Measurements from ENCODE around the gene RAB40B.
"Not testable (repeated sequence)": the region's sequence is repeated elsewhere in the genome, so short reads cannot be mapped to it uniquely, and the experiment has no call there.

The RAB40B gene

DNA sequence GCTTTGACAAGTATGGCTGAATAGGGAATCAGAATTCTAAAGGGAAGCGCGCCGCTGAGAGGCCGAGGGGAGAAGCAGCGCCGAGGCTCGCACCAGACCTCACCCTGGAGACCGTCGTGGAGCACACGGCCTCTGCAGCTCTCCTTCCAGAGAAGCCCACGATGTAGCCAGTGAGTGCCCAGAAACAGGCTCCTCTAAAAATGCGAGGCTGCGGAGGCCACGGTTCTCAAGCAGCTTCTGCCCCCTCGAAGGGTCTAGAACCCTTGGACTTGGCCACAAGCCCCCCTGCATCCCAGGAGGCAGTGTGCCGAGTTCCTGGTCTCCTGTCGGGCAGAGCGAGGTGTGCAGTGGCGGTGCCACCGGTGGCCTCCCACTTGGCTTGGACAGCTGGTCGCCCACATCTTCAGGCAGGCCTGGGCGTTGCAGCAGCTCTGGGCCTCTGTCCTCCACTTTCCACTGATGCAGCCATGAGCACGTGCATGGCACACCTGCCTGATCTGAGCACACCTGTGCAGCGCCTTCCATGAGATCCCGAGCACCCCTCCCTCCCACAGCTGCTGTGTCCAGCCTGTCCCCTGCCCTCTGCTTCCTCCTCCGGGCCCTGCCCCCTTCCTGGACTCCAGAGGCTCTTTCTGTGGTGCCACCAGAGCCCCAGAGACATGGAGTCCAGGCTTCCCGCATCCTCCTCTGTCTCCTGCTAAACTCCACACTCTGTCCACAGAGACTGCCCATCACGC lies 31.4 kb downstream of the RAB40B start:
- DNase-seq: no peak

- DNase-seq: no peak
Measured at GRCh38 chr17:82665891-82666290, 32.6 kb downstream of the RAB40B start.

DNA sequence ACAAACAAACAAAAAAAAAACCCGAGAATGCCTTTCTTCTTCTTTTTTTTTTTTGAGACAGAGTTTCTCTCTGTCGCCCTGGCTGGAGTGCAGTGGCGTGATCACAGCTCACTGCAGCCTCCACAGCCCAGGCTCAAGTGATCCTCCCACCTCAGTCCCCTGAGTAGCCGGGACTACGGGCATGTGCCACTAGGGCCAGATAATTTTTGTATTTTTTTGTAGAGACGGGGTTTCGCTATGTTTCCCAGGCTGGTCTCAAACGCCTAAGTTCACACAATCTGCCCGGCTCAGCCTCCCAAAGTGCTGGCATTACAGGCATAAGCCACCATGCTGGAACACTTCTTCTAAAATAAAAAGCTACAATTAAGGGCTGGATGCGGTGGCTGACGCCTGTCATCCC lies 33.3 kb downstream of the RAB40B start:
- no peak for DNase-seq

DNA sequence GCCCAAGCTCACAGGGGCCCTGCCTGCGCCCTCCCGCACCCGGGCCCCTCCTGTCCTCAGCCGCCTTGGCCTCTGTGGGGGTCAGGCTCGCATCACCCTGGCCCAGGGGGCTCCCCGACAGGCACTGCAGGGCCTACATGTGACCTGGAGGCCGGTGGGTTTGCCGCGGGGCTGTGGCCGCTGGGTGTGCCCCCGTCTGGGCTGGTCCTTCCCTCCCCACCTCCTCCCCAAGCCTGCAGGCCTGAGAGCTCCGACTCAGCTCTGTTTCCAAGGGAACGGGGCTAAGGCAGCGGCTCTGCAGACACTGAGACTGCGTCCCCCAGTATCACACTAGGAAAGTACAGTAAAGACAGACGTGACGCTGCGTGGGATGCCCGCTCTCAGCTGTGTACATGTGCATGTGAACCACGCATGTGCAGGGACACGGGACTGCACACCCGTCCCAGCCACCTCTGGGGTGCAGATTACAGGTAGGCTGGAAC lies 33.8 kb downstream of the RAB40B start:
- DNase-seq: no peak

DNA sequence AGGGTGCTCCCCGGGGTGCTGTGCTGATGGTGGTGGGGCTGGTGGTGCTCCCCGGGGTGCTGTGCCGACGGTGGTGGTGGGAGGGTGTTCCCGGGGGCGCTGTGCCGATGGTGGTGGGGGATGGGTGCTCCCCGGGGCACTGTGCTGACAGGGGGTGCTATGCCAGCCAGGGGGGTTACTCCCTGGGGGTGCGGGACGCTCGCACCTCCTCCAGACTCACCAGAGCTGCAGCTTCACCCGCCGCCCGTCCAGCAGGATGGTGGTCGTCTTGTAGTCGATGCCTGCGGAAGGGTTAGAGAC lies 34.3 kb downstream of the RAB40B start:
- DNase-seq: no peak

DNA sequence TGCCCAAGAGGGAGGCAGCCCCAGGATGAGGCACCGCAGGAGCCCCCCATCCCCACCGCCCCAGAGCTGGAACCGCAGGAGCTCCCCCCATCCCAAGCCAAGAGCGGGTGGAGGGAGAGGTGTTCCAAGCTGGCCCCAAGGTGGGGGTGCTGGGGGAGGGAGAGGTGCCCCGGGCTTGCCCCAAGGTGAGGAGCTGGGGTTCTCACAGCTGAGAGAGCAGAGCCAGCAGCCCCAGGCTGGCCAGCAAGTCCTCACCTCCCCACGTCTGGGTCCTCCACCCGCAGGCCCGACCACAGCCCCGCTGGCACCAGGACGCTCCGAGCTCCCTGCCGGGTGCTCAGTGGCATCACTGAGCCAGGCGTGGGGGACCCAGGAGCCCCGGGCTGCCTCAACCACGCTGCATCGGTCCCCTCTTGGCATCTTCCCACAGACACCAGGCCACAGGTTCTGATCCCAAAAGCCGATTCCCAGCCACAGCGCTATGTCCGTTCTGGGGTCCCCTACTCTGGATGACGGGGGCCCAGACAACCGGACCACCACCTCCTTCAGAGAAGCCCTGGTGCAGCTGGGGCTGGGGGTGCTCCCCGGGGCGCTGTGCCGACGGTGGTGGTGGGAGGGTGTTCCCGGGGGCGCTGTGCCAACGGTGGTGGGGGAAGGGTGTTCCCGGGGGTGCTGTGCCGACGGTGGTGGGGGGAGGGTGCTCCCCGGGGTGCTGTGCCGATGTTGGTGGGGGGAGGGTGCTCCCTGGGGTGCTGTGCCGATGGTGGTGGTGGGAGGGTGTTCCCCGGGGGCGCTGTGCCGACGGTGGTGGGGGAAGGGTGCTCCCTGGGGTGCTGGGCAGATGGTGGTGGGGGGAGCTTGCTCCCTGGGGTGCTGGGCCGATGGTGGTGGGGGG lies 34.9 kb downstream of the RAB40B start:
- DNase-seq: no peak

GRCh38 chr17:82662711-82663261 lies 35.7 kb downstream of the RAB40B start:
- no peak for DNase-seq

- no peak for DNase-seq
Measured at GRCh38 chr17:82661717-82662683, 36.5 kb downstream of the RAB40B start.

DNA sequence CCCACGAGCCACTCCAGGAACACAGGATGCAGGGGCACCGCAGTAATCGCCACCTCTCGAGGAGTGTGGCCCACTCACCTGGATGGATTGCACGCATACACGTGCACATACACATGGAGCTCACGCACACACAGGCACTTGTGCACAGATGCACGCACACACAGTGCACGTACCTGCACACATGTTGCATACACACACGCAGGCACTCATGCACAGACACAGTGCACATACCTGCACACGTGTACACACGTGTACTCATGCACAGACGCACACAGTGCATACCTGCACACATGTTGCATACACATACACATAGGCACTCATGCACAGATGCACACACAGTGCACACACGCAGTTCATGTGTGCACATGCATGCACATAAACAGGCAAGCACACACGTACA lies 38.6 kb downstream of the RAB40B start:
- no peak for DNase-seq

DNA sequence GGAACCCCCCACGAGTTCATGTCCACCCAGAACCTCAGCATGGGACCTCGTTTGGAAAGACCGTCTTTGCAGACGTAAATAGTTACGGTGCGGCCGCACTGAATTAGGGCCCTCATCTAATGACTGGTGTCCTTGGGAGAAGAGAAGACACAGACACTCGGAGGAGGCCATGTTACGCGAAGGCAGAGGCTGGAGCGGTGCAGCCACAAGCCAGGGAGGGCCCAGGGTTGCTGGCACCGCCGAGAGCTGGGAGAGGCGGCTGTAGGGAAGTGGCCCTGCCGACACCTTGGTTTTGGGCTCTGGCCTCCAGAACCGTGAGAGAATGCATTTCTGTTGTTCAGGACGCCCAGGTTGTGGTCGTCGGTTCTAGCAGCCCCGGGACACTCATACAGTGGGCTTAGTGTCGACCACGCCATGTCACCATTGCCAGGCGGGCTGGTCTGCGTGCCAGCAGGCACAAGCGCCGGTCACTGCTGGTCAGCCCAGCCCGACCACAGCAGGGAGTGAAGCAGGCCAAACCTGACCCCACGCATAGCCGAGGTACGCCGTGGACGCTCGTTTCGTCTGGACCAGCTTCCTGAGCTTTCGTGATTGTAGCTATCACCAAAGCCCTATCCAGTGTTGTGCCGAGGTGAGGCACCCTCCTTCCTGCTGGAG lies 39.6 kb downstream of the RAB40B start:
- DNase-seq: no peak

- DNase-seq: no peak
Measured at GRCh38 chr17:82658331-82658730, 40.2 kb downstream of the RAB40B start.

- DNase-seq: no peak
Measured at GRCh38 chr17:82657926-82658325, 40.6 kb downstream of the RAB40B start.

DNA sequence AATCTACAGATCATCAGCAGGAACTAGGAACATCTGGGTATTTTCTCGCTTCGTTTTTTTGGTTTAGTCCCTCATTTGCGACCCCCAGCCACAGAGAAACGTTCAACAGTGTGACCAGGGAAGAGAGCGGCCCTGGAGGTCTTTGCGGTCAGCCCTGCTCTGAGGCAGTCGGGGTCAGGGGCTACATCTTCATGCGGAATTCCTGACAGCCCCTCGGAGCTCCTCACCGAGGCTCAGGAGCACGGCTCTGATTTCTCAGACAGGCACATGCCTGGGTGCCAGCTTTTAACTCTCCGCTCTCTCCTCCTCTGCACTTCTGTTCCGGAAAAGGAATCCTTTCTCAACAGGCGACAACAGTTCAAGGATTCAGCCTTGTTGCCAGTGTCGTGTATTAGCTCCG lies 42.2 kb downstream of the RAB40B start:
- DNase-seq: no peak

DNA sequence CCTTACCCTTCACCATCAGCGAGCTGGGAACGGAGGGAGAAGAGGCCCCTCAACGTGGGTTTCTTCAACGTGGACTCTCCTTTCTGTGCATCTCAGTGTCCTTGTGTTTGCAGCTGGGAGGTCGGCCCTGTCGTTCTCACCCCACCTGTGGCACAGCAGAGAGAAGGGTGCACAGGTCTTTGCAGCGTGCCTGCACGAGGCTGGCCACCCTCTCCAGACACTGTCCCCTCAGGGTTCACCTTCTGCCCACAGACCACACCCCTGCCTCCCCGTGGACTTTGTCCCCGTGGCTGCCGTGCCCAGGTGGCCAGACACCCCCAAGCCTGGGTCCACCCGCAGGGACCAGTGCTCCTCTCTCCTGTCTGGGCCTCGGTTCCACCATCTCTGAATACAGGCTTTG lies 43.0 kb downstream of the RAB40B start:
- DNase-seq: no peak

GRCh38 chr17:82655038-82655479 lies 43.4 kb downstream of the RAB40B start:
- DNase-seq: no peak

- DNase-seq: not testable (repeated sequence)
Measured at GRCh38 chr17:82654611-82655010, 43.9 kb downstream of the RAB40B start.

- no peak for DNase-seq
Measured at GRCh38 chr17:82653651-82654528, 44.6 kb downstream of the RAB40B start.

DNA sequence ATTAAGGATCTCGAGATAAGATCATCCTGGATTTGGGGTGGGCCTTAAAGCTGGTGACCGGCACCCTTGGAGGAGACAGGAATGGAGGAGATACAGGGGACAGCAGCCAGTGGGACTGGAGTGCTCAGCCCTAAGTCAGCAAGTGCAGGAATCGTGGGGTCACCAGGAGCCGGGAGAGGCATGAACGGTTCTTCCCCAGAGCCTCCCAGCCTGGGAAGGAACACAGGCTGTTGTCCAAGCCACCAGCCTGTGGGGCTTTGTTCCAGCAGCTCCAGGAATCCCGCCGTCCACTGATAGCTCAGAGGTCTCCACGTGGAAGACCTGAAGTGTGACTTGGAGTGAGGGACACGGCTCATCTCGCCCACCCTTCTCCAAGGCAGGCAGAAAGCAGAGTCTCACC lies 47.8 kb downstream of the RAB40B start:
- DNase-seq: no peak

DNA sequence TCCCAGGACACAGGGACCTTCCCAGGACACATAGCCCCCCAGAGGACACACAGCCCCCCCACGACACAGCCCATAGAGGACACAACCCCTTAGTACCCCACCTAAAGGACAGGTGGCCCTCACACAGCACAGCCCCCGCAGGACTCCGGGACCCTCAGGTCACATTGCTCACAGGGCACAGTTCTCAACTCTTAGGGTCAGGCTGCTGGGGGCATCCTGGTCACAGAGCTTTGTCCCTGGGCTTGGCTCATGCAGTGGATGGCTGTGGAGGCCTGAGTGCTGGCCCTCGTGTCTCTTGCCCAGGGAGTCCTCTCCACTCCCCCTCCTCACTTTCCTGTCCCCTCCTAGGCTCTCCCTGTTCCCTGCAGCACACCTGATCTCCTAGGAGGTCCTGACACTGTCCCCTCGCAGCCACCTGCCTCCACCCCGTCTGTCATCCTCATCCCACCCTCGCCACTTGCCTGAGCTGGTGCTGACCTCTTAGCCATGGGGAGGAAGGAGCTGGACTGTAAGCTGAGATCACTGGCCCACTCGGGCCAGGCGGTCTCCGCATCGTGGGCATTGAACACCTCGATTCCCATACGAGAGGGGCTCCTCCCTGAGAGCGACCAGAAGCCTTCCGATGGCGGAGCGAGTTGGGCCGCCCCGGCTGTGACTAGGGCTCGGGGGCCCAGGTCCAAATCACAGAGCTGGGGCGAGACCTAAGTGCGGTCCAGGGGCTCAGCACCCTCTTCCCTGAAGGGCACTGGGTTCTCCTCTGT lies 48.8 kb downstream of the RAB40B start:
- DNase-seq: no peak

DNA sequence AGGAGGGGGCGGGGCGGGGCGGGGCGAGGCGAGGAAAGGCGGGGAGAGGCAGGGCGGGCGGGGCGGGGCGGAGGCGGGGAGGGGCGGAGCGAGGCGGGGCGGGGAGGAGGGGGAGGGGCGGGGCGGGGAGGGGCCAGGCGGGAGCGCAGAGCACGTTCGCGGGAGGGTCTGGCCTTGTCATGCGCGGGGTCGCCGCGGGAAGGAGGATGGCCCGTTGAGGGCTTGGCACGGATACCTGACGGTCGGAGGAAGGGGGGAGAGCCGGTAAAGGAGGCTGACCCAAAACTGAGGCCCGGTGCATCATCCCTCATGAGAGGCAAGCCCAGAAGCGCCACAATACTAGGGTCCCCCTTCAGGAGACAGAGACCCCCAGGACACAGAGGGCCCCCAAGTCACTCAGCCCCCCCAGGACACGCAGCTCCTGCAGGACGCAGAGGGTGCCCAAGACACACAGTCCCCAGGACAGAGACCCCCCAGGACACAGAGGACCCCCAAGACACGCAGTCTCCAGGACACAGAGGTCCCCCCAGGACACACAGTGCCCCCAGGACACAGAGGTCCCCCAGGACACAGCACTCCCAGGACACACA lies 49.7 kb downstream of the RAB40B start:
- DNase-seq: peak; percentile 50
